ENCODE results near the gene SP110. TPM values are rescaled to one million over a fixed set of nuclear protein-coding genes. Genes with fewer than 3 reads are reported as not detected.

SP110 gene
- total and polyA plus RNA-seq, 8 donors = 4.3 to 13.7 (median 7.8) TPM

DNA sequence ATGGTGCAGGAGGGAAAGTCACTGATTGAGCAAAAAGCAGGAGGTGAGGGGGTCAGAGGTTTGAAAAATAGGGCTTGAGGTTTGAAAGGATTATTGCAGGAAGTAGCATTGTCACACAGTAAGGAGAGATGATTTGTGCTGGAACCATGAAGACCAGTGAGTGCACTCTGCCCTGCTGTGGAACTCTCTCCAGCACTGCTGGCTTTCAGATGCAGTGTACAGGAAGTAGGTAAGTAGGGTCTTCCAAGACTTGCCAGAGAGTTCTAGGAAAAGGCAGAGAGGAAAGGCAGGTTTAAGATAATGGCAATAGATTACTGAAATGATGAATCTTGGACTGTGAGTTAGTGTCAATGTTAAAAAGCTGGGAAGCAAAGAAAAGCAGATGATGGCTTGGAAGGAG is 11.2 kb downstream of the SP110 start:
- Histone ChIP-seq H3K9me3 (no peaks in the 10 kb centered on the region), H3K27me3 (no peaks in the 10 kb centered on the region), H3K36me3 (peaks cover 0 to 47% (median 14%) of the 10 kb centered on the region in 3 donors), H3K4me3 (no peak overlapping the region), H3K4me1 (no peaks in the 10 kb centered on the region), H3K27ac (no peak overlapping the region)
- TF ChIP-seq, protein P1, sequence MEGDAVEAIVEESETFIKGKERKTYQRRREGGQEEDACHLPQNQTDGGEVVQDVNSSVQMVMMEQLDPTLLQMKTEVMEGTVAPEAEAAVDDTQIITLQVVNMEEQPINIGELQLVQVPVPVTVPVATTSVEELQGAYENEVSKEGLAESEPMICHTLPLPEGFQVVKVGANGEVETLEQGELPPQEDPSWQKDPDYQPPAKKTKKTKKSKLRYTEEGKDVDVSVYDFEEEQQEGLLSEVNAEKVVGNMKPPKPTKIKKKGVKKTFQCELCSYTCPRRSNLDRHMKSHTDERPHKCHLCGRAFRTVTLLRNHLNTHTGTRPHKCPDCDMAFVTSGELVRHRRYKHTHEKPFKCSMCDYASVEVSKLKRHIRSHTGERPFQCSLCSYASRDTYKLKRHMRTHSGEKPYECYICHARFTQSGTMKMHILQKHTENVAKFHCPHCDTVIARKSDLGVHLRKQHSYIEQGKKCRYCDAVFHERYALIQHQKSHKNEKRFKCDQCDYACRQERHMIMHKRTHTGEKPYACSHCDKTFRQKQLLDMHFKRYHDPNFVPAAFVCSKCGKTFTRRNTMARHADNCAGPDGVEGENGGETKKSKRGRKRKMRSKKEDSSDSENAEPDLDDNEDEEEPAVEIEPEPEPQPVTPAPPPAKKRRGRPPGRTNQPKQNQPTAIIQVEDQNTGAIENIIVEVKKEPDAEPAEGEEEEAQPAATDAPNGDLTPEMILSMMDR (IDR thresholded peaks at IDR 0.05) = no peak
- intact Hi-C loops (cut with DNase I) = no loop called here
- FAIRE-seq (no peak), DNase-seq (no peak), ATAC-seq (no peak)

DNA sequence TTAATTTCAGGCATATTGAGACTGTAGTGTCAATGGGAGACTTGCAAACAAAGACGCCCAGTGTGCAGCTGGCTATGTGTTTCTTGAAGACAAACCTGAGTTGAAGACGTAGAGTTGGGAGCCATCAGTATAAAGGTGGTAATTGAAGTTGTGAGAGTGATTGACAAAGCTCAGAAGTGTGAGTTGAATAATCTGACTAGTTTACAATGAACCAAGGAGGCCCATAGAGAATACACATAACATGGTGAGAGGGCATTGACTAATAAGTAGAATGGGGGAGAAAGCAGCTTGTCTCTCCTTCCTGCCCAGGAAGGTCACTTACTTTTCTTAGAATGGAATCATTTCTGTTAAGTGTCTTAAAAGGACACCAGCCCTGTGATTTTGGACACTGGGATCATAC is 14.1 kb downstream of the SP110 start:
- DNase-seq (no peak), FAIRE-seq (no peak), ATAC-seq (no peak)
- no peaks in the 10 kb centered on the region for H3K9me3 ChIP-seq
- 89 to 94% methylated on average over 2 of the region's 2 CpGs for WGBS, 2 donors
- no peaks in the 10 kb centered on the region for H3K27me3 ChIP-seq
- H3K27ac ChIP-seq = no peak overlapping the region
- H3K4me3 ChIP-seq = no peak overlapping the region
- TF ChIP-seq, protein P1 (IDR thresholded peaks at IDR 0.05) = no peak
- peaks cover 0 to 41% (median 14%) of the 10 kb centered on the region in 3 donors for H3K36me3 ChIP-seq
- no peaks in the 10 kb centered on the region for H3K4me1 ChIP-seq
- intact Hi-C loops (cut with DNase I) = no loop called here

DNA sequence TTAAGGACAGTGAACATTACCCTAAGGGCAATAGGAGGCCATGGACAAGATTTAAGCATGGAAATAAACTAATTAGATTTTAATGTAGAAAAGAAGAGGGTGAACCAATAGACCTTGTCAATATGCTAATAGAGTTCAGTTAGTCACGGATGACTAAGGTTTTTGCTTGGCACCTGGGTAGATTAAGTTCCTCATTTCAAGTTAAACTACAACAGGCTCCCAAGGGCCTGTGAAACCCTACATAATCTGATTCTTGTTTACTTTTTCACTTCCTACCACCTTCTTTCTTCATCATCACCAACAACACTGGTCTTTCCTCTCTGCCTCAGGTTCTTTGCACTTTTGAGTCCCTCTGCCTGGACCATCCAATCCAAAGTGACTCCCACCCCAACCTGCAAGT is 14.8 kb downstream of the SP110 start:
- Histone ChIP-seq H3K4me3 (no peak overlapping the region), H3K27ac (no peak overlapping the region), H3K27me3 (no peaks in the 10 kb centered on the region), H3K4me1 (no peaks in the 10 kb centered on the region), H3K9me3 (no peaks in the 10 kb centered on the region), H3K36me3 (peaks cover 0 to 39% (median 10%) of the 10 kb centered on the region in 3 donors)
- intact Hi-C loops (cut with DNase I) = no loop called here
- ATAC-seq = no peak
- FAIRE-seq = no peak
- 67 to 80% methylated on average over 1 of the region's 1 CpG for WGBS, 2 donors
- no peak for DNase-seq
- TF ChIP-seq, protein P1 (IDR thresholded peaks at IDR 0.05) = no peak

DNA sequence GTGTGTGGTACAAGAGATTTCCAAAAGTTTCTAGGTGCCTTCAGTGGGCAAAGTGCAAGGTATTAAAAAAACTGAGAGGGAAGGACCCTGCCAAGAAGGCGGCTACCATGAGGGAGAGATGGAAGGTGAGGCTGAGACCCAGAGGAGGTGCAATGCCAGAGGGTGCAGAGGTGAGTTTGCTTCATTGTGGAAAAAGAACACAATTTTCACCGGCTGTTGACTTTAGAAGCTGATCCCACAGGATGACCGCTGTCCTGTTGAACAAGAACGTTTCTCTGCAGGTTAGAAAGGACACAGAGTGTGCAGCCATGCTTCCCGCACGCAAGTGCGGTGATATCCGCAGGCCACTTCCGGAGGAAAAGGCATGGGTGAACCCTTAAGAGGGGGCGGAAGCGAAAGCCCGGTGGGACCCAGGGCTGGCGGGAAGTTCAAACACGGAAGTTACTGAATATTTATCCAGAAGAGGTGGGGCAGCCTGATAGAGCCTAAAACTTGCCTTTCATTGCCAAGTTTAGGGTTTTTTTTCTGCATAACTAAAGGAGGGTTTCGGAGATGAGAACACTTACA is 16.6 kb downstream of the SP110 start:
- Histone ChIP-seq H3K9me3 (no peaks in the 10 kb centered on the region), H3K4me3 (no peak overlapping the region), H3K27me3 (no peaks in the 10 kb centered on the region), H3K27ac (no peak overlapping the region), H3K36me3 (peaks cover 0 to 24% (median 3%) of the 10 kb centered on the region in 3 donors), H3K4me1 (no peaks in the 10 kb centered on the region)
- 90 to 93% methylated on average over 15 of the region's 15 CpGs for WGBS, 2 donors
- TF ChIP-seq, protein P1 (IDR thresholded peaks at IDR 0.05) = no peak
- FAIRE-seq (no peak), ATAC-seq (no peak), DNase-seq (no peak)
- intact Hi-C loops (cut with DNase I) = no loop called here

DNA sequence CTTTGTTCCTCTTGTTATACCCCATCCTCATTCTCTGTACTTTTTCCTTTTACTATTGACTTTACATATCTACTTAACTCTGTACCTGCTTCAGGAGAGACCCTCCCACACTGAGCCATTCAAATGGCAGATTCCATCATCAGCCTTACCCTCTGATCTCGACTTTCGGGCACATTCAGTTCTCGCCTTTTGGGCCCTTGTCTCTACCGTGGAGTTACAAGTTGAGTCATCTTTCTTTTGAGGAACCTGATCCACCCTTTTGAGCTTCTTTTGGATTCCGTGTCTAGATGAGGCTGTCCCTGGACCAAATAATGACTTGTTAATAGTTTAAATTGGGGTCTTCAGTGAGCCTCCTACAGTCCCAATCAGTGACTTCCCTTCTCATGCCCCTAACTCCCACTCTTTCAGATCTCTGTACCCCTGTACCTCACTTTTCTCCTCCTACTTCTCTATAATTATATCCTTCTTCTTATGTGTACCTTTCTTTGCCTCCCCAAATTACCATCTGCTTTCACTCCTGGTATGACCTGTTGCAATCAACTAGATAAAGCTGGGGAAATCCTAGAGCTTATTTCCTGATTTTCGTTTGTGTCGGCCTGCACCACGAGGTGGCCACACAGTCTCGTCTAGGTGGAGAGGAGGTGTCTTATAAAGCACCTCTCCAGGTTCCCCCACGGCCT is 17.2 kb downstream of the SP110 start:
- TF ChIP-seq, protein P1 (IDR thresholded peaks at IDR 0.05) = no peak
- Histone ChIP-seq H3K4me3 (no peak overlapping the region), H3K9me3 (no peaks in the 10 kb centered on the region), H3K27me3 (no peaks in the 10 kb centered on the region), H3K4me1 (no peaks in the 10 kb centered on the region), H3K27ac (no peak overlapping the region), H3K36me3 (peaks cover 0 to 17% (median 3%) of the 10 kb centered on the region in 3 donors)
- no peak for FAIRE-seq
- WGBS, 2 donors = 84 to 87% methylated on average over 10 of the region's 10 CpGs
- no peak for ATAC-seq
- no peak for DNase-seq
- intact Hi-C loops (cut with DNase I) = no loop called here

All from pancreas (tissue), 10 donors.